GM12865 (cell line): Measurements from ENCODE around the gene LRRC4C.

Source experiments
- DNase-seq: peaks from one replicate; pipeline ENCODE4 v3.0.0; 2010; ENCODE audit warnings: low read depth
- H3K4me3 ChIP-seq: 2 replicates; pipeline ENCODE4 v1.5.1; 2011; ENCODE audit warnings: mild to moderate bottlenecking, low read depth, low read length, control low read depth
- TF ChIP-seq, protein P1 (sequence below): IDR thresholded peaks from 2 replicates; pipeline ENCODE4 v1.5.1; 2011; ENCODE audit warnings: low read length, control low read depth, low read depth, inconsistent platforms; ENCODE audit not compliant: insufficient read depth; ENCODE audit errors: missing control alignments

Gene LRRC4C

DNA sequence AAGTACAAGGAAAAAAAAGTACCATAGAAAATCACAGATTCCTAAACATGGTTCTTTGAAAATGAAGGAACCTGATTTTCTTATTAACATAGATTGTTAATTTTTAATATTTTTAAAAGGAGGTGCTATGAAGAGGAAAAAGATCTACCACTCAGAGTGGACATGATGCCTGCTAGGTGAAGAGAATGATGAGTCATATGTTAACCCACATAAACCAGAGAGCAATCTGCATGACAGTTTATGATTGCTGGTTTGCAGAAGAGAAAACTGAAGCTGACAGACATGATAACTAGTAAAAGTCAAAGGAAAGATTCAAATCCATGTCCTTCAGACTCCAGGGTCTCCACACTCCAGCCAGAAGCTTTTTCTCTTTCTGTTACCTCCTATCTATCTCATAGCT is 1231.7 kb downstream of the LRRC4C start:
- TF ChIP-seq, protein P1, sequence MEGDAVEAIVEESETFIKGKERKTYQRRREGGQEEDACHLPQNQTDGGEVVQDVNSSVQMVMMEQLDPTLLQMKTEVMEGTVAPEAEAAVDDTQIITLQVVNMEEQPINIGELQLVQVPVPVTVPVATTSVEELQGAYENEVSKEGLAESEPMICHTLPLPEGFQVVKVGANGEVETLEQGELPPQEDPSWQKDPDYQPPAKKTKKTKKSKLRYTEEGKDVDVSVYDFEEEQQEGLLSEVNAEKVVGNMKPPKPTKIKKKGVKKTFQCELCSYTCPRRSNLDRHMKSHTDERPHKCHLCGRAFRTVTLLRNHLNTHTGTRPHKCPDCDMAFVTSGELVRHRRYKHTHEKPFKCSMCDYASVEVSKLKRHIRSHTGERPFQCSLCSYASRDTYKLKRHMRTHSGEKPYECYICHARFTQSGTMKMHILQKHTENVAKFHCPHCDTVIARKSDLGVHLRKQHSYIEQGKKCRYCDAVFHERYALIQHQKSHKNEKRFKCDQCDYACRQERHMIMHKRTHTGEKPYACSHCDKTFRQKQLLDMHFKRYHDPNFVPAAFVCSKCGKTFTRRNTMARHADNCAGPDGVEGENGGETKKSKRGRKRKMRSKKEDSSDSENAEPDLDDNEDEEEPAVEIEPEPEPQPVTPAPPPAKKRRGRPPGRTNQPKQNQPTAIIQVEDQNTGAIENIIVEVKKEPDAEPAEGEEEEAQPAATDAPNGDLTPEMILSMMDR: no peak
- DNase-seq: peak; percentile 10
- no peak overlapping the region for H3K4me3 ChIP-seq

DNA sequence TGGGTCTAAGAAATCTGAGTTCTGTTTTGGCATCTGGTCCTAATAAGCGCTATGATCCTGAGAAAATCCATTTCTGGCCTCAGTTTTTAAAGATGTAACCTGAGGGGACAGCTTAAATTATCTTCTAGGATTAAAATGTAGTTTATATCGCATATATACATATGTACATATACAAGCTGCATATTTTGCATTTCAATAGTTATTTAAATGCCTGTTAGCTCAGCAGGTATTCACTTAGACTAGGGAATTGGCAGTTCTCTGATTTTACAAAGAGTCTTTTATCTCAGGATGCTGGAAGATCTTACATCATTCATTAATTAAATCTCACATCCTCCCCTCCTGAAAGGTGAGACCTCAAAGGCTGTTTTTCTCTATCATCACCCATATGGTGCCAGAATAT is 1232.8 kb downstream of the LRRC4C start:
- TF ChIP-seq, protein P1: no peak
- DNase-seq: no peak
- no peak overlapping the region for H3K4me3 ChIP-seq

DNA sequence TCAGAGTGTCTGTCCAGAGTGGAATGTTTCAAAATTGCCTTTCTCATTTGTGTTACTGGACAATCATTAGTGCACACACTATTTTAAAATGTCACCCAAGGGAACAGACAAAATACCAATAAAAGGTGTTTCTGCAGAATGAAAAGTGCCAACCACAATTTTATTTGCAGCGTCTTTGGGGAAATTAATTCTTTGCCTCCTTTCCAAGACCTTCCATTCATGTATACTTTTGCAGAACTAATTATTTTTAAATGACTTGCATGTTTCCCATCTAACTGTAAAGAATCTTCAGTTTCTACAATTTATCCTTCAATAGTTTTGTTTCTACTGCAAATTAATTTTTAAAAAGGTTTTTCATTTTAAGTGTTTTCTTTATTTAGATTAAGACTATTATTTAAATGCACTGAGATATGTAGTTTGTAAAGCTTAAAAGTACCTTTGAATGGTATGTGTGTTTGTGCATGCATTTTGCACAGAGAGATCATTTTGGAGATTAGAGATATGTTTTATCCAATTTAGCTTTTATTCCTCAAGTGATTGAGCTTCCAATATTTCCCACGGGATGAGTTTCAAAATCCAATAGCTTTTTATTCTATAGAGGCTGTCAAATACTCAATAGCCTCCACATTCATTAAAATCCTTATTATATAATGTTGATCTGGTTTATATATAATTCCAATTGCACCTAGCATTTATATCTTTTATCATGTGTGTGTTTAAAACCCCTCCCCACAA is 1235.7 kb downstream of the LRRC4C start:
- H3K4me3 ChIP-seq: no peak overlapping the region
- DNase-seq: no peak
- TF ChIP-seq, protein P1: no peak

DNA sequence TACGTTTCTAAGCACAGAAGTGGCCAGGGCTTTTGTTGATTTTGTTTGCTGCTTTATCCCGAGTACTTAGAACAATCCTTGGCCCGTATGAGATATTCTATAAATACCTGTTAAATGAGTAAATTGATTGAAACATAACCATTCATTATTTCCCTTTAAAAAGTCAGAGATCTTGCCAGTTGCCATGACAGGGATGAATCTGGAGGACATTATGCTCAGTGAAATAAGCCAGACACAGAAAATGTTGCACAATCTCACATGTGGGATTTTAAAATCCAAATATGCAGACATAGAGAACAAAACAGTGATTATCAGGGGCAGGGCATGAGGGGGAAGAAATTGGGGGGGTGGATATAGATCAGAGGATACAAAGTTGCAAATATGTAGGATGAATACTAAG is 1240.1 kb downstream of the LRRC4C start:
- TF ChIP-seq, protein P1: no peak
- DNase-seq: no peak
- no peak overlapping the region for H3K4me3 ChIP-seq

DNA sequence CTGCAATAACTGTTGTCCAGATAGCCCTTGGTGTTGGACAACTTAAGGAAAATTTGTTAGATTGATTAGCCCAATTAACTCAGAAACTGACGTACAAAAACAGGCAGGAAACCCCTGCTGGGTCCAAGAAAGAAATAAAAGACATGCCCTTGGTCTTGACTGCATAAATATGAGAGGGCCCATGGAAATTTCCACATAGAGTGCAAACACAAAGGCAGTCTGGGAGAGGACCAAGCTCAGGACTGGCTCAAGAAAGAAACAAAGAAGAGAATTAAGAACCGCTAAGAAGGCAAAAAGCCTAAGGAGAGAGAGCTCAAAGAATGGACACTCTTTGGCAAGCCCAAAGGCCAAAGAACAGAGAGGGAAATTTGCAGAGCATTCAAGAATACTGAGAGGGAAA is 1243.9 kb downstream of the LRRC4C start:
- TF ChIP-seq, protein P1: no peak
- no peak for DNase-seq

DNA sequence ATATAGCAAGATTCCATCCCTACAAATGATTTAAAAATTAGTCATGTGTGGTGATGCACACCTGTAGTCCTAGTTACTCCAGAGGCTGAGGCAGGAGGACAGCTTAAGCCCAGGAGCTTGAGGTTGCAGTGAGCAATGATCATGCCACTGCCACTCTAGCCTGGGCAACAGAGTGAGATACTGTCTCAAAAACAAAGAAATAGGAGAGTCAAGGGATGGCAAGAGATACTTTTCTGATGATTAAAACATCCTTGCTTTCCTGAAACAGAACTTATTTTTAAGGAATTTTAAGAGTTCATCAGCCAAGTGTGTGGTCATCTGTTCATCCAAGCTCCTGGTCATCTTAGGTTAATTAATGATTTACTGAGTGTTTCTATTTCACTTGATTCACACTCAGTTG is 1252.0 kb downstream of the LRRC4C start:
- no peak overlapping the region for H3K4me3 ChIP-seq
- TF ChIP-seq, protein P1: no peak
- no peak for DNase-seq

More for the DNA sequence above, 1243.9 kb downstream of the LRRC4C start:
- no peak overlapping the region for H3K4me3 ChIP-seq

DNA sequence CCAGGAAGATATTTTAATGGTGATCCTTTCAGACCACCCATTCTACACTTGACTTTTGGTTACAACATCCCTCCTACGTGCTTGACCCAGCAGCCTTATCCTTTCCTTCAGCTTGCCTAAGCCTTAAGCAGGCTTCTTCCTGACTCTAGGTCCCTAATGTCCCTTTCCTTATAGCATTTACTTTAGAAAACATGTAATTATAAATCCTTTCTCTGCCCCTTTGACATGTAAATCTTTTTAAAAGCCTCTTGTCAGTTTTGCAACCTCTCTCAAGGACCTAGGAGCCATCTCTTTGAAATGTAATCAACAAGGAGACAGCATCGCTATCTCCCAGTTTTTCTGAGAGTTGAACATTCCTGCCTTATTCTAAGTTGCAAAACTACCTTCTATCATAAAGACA is 1255.2 kb downstream of the LRRC4C start:
- TF ChIP-seq, protein P1: no peak
- H3K4me3 ChIP-seq: no peak overlapping the region
- DNase-seq: no peak
